Stimulated activated CD8-positive, alpha-beta memory T cell treated with anti-CD3 and anti-CD28 coated beads, Interleukin-15, amount 100 ng/mL, for 48 hours (primary cell): ENCODE measurements around the gene PNMA6F.
A peak's percentile ranks its signal among the peaks of the same experiment; 100 is the strongest.
"Not testable (repeated sequence)": the region's sequence is repeated elsewhere in the genome, so short reads cannot be mapped to it uniquely, and the experiment has no call there.

Experiments
- DNase-seq, 2 donors: peaks; one replicate each; pipeline ENCODE4 v3.0.0-alpha.2; 2020; ENCODE audit warnings: low read depth in 2 of 2

PNMA6F gene

GRCh38 chrX:153334654-153335295 lies 13.2 kb upstream of the PNMA6F start:
- no peak for DNase-seq

- DNase-seq, result peak; percentile 67 to 72
Observed at GRCh38 chrX:153333821-153334653, 12.5 kb upstream of the PNMA6F start, which contains the start of gene ZNF275. Gene ZNF275 (plus strand): TSS chrX:153334153. CDS start chrX:153336680, 2,527 bp downstream.

DNA sequence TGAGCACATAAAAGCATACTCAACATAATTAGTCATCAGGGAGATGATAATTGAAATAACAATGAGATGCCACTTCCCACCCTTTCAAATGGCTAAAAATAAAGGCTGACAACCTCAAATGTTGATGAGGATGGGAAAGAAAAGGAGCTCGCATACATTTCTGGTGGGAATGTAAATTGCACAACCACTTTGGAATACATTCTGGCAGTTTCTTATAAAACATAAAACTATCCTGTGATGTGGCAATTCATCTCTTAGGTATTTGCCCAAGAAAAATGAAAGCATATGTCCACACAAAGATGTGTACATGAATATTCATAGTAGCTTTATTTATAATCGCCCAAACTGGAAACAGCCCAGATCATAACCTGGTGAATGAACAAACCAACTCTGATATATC lies 11.7 kb upstream of the PNMA6F start:
- DNase-seq, result no peak

DNA sequence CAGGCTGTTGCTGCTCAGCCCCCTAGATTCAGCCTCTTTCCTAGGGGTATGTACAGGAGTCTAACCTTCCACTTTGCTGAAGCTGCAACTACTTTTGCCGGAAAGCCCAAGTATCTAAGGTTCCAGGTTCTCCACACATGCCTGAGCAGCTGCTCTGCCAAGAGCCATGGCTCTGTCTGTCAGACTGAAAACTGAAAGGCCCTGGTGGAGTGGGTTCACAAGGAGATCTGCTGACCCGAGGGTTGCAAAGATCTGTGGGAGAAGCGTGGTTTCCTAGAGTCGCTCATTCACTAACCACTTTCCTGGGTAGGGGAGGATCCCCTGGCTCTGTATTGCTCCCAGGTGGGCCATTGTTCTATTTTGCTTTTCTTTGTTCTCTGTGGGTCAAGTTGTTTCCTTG lies 6.0 kb upstream of the PNMA6F start:
- no peak for DNase-seq

- no peak for DNase-seq
Observed at GRCh38 chrX:153320555-153321184, 897 bp downstream of the PNMA6F start.

GRCh38 chrX:153320047-153320443 lies 1.5 kb downstream of the PNMA6F start:
- DNase-seq, result not testable (repeated sequence)

DNA sequence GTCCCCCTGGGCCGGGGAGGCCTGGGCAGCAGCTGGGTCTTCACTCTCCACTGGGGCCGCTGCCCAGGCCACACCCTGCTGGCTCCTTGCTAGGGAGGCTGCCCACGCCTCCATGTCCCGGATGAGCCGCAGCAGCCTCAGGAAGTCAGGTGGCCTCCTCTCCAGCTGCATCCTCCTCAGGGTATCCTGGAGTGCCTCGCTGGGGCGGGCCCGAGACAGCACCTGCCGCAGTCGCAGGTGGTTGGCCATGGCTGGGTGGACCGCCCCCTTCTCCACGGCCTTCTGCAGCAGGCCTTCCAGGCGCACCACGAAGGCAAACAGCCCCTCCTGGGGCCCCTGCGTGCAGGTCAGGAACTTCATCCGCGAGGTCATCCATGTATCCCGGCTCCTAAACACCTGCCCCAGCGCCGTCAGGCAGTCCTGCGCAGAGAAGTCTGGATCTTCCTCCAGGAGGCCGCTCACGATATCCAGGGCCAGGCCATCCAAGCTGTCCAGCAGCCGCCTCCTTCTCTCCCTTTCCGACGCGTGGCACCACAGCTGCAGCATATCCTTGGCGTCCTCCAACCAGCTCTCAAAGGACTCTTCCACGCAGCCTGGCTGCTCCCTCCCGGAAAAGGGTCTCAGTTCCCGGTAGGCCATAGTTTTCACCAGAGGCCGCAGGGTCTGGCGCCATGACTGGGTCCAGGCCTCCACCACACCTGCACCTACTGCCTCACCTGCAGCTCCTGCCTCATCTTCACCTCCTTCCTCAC lies 2.1 kb downstream of the PNMA6F start:
- DNase-seq, result no peak

DNA sequence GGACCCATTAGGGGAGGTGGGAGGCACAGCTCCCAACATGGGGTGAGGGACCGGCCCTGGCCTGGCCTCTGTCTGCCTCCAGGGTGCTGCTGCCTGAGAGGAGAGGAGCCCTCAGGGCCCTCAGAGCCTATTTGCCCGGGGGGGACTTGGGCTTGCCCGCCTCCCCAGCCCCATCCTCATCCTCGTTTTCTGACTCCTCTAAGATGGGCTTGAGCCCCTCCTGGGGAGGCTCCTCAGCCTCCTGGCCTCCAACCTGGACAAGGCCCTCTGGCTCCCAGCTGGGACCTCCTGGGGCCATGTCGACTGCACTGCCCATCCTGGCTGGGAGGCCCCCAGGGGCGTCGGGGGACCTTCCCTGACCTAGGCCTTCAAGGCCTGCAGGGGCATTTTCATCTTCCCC lies 2.8 kb downstream of the PNMA6F start:
- DNase-seq, result no peak

GRCh38 chrX:153317996-153318722 lies 3.4 kb downstream of the PNMA6F start:
- no peak for DNase-seq

DNA sequence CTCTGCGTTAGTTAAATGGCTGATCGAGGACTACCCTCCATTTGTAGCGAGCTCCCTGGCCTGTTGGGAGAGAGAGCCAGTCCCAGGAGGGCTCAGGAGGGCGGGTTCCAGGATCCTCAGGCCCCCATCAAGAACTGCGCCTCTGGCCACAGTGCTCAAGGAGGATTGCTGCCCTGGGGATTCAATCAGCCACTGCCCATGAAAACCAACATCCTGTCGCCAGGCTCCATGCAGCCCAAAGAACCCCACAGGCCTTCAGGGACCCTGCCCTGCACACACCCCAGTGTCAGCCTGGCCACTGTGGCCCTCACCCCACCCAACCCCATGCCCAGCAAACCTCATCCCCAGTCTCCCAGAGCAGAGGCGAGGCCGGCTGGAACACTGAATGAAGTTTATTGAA lies 4.3 kb downstream of the PNMA6F start:
- DNase-seq, result no peak

- no peak for DNase-seq
Observed at GRCh38 chrX:153312842-153313241, 8.7 kb downstream of the PNMA6F start.

DNA sequence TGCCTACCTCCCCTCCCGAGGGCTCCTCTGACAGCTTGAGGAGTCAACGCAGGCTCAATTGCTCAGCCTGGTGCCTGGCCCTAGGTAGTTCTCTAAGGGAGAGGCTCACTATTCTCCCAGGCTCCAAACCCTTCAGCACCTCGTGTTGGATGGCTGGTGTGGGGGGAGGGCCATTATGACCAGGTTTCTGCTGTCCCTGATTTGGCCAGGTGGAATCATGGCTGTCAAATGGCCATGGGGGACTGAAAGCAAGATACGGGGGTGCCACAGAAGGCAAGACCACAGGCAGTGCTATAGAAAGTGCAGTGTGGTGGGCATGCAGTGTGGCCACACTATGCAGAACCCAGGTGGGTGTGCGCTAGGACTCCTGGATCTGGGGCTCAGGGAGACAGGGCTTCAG lies 9.5 kb downstream of the PNMA6F start:
- no peak for DNase-seq

GRCh38 chrX:153310901-153311300 lies 10.7 kb downstream of the PNMA6F start:
- DNase-seq, result no peak

- no peak for DNase-seq
Observed at GRCh38 chrX:153307276-153308178, 14.0 kb downstream of the PNMA6F start.

DNA sequence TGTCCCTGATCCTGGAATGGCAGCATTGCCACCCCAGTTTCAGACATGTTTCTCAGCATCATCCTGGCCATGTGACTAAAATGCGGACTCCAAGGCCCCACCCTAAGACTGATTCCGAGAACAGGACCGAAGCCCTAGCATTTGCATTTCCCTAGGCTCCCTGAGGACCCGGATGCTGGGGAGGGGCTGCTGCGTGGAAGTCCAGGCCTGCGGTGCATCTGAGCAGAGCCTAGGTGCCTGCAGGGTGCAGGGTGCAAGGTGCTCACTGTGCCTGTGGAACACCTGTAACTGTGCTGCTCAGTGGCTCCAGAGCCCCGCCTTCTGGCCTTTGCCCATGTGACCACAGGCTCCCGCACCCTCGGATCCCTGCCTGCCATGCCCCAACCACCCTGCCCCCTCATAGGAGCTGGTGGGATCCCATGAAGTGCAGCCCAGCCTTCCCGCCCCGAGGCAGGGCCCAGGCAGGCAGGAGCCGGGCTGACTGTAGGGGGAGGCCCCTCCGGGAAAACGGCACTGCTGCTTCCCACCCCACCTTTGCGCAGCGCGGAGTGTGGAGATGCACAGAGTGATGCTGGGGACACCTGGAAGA lies 14.9 kb downstream of the PNMA6F start:
- no peak for DNase-seq

- no peak for DNase-seq
Observed at GRCh38 chrX:153305972-153306371, 15.6 kb downstream of the PNMA6F start.

GRCh38 chrX:153304988-153305736 lies 16.4 kb downstream of the PNMA6F start:
- DNase-seq, result no peak

- DNase-seq, result no peak
Observed at GRCh38 chrX:153303276-153304262, 18.0 kb downstream of the PNMA6F start.
